SU-DHL-6 (cell line): Measurements from ENCODE around the gene PTTG1.

Source experiments
- H2AFZ ChIP-seq: fragments of 200-600 bp; sonication (generic); 2 replicates; pipeline ENCODE4 v1.6.1; 2014; ENCODE audit warnings: low read depth, mild to moderate bottlenecking, moderate library complexity, mixed read lengths, antibody characterized with exemption, low read length; ENCODE audit not compliant: severe bottlenecking
- H3F3A ChIP-seq: fragments of 200-600 bp; shearing (Covaris generic); 2 replicates; pipeline ENCODE4 v1.6.0; 2016; ENCODE audit warnings: antibody characterized with exemption, mild to moderate bottlenecking; ENCODE audit not compliant: insufficient read depth
- H3K27ac ChIP-seq: fragments of 200-600 bp; sonication (generic); 2 replicates; pipeline ENCODE4 v1.5.1; 2016; ENCODE audit warnings: low read depth, mild to moderate bottlenecking, low read length, moderate library complexity, mixed read lengths
- H3K27me3 ChIP-seq: fragments of 200-600 bp; sonication (generic), shearing (Covaris generic); 2 replicates; pipeline ENCODE4 v1.6.0; 2014; ENCODE audit warnings: mild to moderate bottlenecking, low read length
- H3K36me3 ChIP-seq: fragments of 200-600 bp; sonication (generic); 2 replicates; pipeline ENCODE4 v1.6.1; 2014; ENCODE audit warnings: mild to moderate bottlenecking, low read length, mixed read lengths
- H3K4me2 ChIP-seq: fragments of 300-600, 200-600 bp; shearing (Covaris generic), sonication (generic); 2 replicates; pipeline ENCODE4 v1.6.0; 2014; ENCODE audit warnings: low read length, low read depth, mild to moderate bottlenecking; ENCODE audit not compliant: poor library complexity, severe bottlenecking
- H3K4me3 ChIP-seq: fragments of 200-600 bp; sonication (generic); 2 replicates; pipeline ENCODE4 v1.5.1; 2014; ENCODE audit warnings: antibody characterized with exemption, low read length, mild to moderate bottlenecking, mixed read lengths; ENCODE audit not compliant: insufficient read depth, poor library complexity, severe bottlenecking
- H3K79me2 ChIP-seq: fragments of 200-600 bp; sonication (generic); 2 replicates; pipeline ENCODE4 v1.6.1; 2014; ENCODE audit warnings: mild to moderate bottlenecking, low read length, moderate library complexity; ENCODE audit not compliant: insufficient read depth
- H3K9ac ChIP-seq: fragments of 200-600 bp; sonication (generic); 2 replicates; pipeline ENCODE4 v1.7.0; 2014; ENCODE audit warnings: mild to moderate bottlenecking, low read length
- H3K9me2 ChIP-seq: fragments of 200-600 bp; sonication (generic); replicated peaks from 2 replicates; pipeline ENCODE4 v1.6.1; 2014; ENCODE audit warnings: low read length; ENCODE audit not compliant: insufficient read depth
- H3K9me3 ChIP-seq: fragments of 200-600 bp; sonication (generic); 2 replicates; pipeline ENCODE4 v1.6.1; 2014; ENCODE audit warnings: low read length, mixed read lengths; ENCODE audit not compliant: insufficient read depth
- H4K20me1 ChIP-seq: fragments of 200-600 bp; sonication (generic); 2 replicates; pipeline ENCODE4 v1.6.1; 2014; ENCODE audit warnings: low read depth, mild to moderate bottlenecking, antibody characterized with exemption, low read length, moderate library complexity, mixed read lengths
- EZH2phosphoT487 ChIP-seq: fragments of 200-600 bp; sonication (generic), shearing (Covaris generic); conservative IDR thresholded peaks from 2 replicates; pipeline ENCODE4 v1.6.1; 2018; ENCODE audit warnings: mild to moderate bottlenecking, antibody characterized with exemption, low read length, moderate library complexity, mixed read lengths
- TF ChIP-seq, protein P1 (sequence below): fragments of 200-600 bp; sonication (generic); IDR thresholded peaks from one replicate; pipeline ENCODE4 v1.5.1; 2017; ENCODE audit warnings: antibody characterized with exemption, mild to moderate bottlenecking, low read length, moderate library complexity; ENCODE audit not compliant: insufficient read depth, poor library complexity, severe bottlenecking

The PTTG1 gene

DNA sequence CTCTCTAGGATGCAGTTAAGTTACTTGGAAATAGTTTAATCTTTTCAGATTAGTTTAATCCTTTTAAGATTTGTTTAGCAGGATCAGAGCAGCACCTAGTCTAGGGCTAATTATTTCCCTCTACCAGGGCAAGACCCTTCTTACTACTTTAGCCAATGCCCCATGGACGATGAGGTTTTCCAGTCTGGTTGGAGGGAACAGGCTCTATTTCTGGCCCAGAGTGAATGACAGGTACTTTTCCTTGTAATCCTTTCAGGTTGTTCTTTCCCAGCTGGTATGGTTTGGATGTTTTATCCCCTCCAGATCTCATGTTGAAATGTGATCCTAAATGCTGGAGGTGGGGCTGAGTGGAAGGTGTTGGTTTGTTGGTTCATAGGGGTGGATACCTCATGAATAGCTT lies 27.2 kb downstream of the PTTG1 start:
- no peaks in the 10 kb centered on the region for H3K9me2 ChIP-seq
- H2AFZ ChIP-seq = no peak overlapping the region
- H3F3A ChIP-seq = no peaks in the 10 kb centered on the region
- no peaks in the 10 kb centered on the region for H4K20me1 ChIP-seq
- H3K27me3 ChIP-seq = no peaks in the 10 kb centered on the region
- H3K9me3 ChIP-seq = no peaks in the 10 kb centered on the region
- H3K4me2 ChIP-seq = no peak overlapping the region
- H3K27ac ChIP-seq = no peak overlapping the region
- no peaks in the 10 kb centered on the region for H3K79me2 ChIP-seq
- TF ChIP-seq, protein P1, sequence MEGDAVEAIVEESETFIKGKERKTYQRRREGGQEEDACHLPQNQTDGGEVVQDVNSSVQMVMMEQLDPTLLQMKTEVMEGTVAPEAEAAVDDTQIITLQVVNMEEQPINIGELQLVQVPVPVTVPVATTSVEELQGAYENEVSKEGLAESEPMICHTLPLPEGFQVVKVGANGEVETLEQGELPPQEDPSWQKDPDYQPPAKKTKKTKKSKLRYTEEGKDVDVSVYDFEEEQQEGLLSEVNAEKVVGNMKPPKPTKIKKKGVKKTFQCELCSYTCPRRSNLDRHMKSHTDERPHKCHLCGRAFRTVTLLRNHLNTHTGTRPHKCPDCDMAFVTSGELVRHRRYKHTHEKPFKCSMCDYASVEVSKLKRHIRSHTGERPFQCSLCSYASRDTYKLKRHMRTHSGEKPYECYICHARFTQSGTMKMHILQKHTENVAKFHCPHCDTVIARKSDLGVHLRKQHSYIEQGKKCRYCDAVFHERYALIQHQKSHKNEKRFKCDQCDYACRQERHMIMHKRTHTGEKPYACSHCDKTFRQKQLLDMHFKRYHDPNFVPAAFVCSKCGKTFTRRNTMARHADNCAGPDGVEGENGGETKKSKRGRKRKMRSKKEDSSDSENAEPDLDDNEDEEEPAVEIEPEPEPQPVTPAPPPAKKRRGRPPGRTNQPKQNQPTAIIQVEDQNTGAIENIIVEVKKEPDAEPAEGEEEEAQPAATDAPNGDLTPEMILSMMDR = no peak
- no peak for TF ChIP-seq EZH2phosphoT487
- H3K36me3 ChIP-seq = no peaks in the 10 kb centered on the region
- no peak overlapping the region for H3K4me3 ChIP-seq
- H3K9ac ChIP-seq = no peak overlapping the region

DNA sequence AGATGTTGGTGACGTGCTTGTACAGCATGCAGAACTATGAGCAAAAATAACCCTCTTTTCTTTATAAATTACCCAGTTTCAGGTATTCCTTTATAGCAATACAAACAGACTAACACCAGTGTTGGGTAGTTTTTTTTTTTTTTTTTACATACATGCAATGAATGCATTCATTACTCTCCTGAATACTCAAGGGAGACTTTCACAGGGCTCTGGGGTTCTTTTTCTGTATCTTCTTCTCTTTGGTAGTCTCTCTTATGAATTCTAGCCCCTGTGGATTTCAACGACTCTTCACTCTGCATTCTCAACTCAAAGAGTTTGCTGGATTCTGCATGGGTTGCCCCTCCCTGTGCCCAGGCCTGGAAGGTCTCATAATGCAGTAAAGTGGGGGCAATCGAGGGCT lies 27.8 kb downstream of the PTTG1 start:
- H3K27me3 ChIP-seq = no peaks in the 10 kb centered on the region
- H3K27ac ChIP-seq = no peak overlapping the region
- H3F3A ChIP-seq = no peaks in the 10 kb centered on the region
- no peaks in the 10 kb centered on the region for H4K20me1 ChIP-seq
- no peaks in the 10 kb centered on the region for H3K79me2 ChIP-seq
- H2AFZ ChIP-seq = no peak overlapping the region
- no peaks in the 10 kb centered on the region for H3K9me2 ChIP-seq
- H3K9me3 ChIP-seq = no peaks in the 10 kb centered on the region
- H3K36me3 ChIP-seq = no peaks in the 10 kb centered on the region
- H3K9ac ChIP-seq = no peak overlapping the region
- TF ChIP-seq, protein P1 = no peak
- no peak for TF ChIP-seq EZH2phosphoT487
- H3K4me2 ChIP-seq = no peak overlapping the region
- H3K4me3 ChIP-seq = no peak overlapping the region

GRCh38 chr5:160450164-160450932 lies 28.7 kb downstream of the PTTG1 start:
- Histone ChIP-seq H3K4me3 (no peak overlapping the region), H3K4me2 (no peak overlapping the region), H4K20me1 (no peaks in the 10 kb centered on the region), H3K36me3 (no peaks in the 10 kb centered on the region), H3K9me3 (no peaks in the 10 kb centered on the region), H3K9me2 (no peaks in the 10 kb centered on the region), H3K27me3 (no peaks in the 10 kb centered on the region), H3K79me2 (no peaks in the 10 kb centered on the region), H3K27ac (no peak overlapping the region), H2AFZ (no peak overlapping the region), H3F3A (no peaks in the 10 kb centered on the region), H3K9ac (no peak overlapping the region)
- no peak for TF ChIP-seq EZH2phosphoT487
- TF ChIP-seq, protein P1 = no peak
